ENCODE measurements around the gene CHRM1. TPM values are rescaled to one million over a fixed set of nuclear protein-coding genes. Genes with fewer than 3 reads are reported as not detected.

CHRM1 gene
- total RNA-seq, 2 donors from 2014 or later, result not detected

- Mint-ChIP-seq H3K4me1 (peaks cover 12% of the 10 kb centered on the region), H3K9me3 (no peaks in the 10 kb centered on the region), H3K36me3 (ENCODE audit: low read depth) (no peaks in the 10 kb centered on the region), H3K27me3 (ENCODE audit: insufficient read depth) (peaks cover 67% of the 10 kb centered on the region), H3K4me3 (no peak overlapping the region), H3K27ac (no peak overlapping the region)
- peaks cover 49% of the 10 kb centered on the region for H3K27me3 ChIP-seq (ENCODE audit: control insufficient read depth, insufficient read depth, low read length, poor library complexity, severe bottlenecking)
- DNase-seq, result peak; percentile 55
- H3K4me3 ChIP-seq (ENCODE audit: low read length), result no peak overlapping the region
- H3K4me1 ChIP-seq (ENCODE audit: control insufficient read depth, insufficient read depth, low read length), result peaks cover 4% of the 10 kb centered on the region
- H3K9ac ChIP-seq (ENCODE audit: extremely low read depth, low read length, poor library complexity, severe bottlenecking), result no peak overlapping the region
- no peak overlapping the region for H3K27ac ChIP-seq (ENCODE audit: low read depth, low read length)
- 84 to 96% methylated on average over 5 to 16 of the region's 19 CpGs for WGBS, 2 experiments (ENCODE audit: insufficient coverage in 1 of 2, insufficient read length in 1 of 2)
- TF ChIP-seq, protein P1, sequence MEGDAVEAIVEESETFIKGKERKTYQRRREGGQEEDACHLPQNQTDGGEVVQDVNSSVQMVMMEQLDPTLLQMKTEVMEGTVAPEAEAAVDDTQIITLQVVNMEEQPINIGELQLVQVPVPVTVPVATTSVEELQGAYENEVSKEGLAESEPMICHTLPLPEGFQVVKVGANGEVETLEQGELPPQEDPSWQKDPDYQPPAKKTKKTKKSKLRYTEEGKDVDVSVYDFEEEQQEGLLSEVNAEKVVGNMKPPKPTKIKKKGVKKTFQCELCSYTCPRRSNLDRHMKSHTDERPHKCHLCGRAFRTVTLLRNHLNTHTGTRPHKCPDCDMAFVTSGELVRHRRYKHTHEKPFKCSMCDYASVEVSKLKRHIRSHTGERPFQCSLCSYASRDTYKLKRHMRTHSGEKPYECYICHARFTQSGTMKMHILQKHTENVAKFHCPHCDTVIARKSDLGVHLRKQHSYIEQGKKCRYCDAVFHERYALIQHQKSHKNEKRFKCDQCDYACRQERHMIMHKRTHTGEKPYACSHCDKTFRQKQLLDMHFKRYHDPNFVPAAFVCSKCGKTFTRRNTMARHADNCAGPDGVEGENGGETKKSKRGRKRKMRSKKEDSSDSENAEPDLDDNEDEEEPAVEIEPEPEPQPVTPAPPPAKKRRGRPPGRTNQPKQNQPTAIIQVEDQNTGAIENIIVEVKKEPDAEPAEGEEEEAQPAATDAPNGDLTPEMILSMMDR (conservative IDR thresholded peaks at IDR 0.05), result no peak
- no peaks in the 10 kb centered on the region for H3K9me3 ChIP-seq (ENCODE audit: control insufficient read depth, low read length)
- H3K36me3 ChIP-seq (ENCODE audit: control insufficient read depth, insufficient read depth, low read length), result no peaks in the 10 kb centered on the region
Measured at GRCh38 chr11:62921573-62922188, 518 bp upstream of the CHRM1 start.

DNA sequence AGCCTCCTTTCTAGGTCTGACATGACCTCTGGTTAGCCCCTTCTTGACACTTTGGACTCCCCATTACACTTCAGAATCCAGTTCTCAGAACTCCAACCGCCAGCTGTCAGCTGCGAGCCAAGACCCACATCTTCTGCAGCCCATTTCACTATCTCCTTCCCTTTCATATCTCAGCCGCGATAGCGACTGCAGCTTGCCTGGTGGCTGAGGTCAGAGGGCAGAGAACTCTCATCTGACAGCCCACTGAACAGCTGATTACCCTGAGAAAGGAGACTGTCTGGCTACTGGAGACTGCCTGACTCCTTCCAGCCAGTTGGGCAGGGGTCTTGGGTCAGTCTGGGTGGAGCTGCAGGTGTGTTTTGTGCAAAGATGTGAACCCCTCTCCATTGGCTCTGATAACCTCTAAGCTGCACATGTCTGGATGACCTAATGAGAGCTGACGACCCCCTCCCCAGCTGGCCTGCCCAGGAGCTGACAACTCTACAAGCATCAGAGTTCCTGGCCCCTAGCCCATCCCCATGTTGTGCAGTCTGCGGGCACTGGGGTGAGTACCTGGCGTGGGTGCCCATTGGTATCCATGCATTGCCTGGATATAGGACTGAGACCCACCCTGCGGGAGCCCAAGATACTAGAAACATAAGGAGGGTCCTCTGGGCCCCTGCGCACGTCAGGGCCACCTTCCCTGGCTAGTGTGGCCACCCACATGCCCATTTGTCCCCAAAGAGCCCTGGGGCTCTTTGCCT lies 1.1 kb downstream of the CHRM1 start:
- peaks cover 6% of the 10 kb centered on the region for H3K4me1 Mint-ChIP-seq
- Histone ChIP-seq H3K36me3 (ENCODE audit: control insufficient read depth, insufficient read depth, low read length) (no peaks in the 10 kb centered on the region), H3K9ac (ENCODE audit: extremely low read depth, low read length, poor library complexity, severe bottlenecking) (no peak overlapping the region), H3K9me3 (ENCODE audit: control insufficient read depth, low read length) (no peaks in the 10 kb centered on the region), H3K27ac (ENCODE audit: low read depth, low read length) (no peak overlapping the region), H3K4me1 (ENCODE audit: control insufficient read depth, insufficient read depth, low read length) (no peaks in the 10 kb centered on the region), H3K4me3 (ENCODE audit: low read length) (no peak overlapping the region), H3K27me3 (ENCODE audit: control insufficient read depth, insufficient read depth, low read length, poor library complexity, severe bottlenecking) (peaks cover 33% of the 10 kb centered on the region)
- H3K27me3 Mint-ChIP-seq (ENCODE audit: insufficient read depth), result peaks cover 50% of the 10 kb centered on the region
- H3K27ac Mint-ChIP-seq, result no peak overlapping the region
- H3K36me3 Mint-ChIP-seq (ENCODE audit: low read depth), result no peaks in the 10 kb centered on the region
- no peak overlapping the region for H3K4me3 Mint-ChIP-seq
- peak; percentile 33 for DNase-seq
- WGBS, 2 experiments (ENCODE audit: insufficient coverage in 1 of 2, insufficient read length in 1 of 2), result 79 to 90% methylated on average over 7 to 11 of the region's 11 CpGs
- TF ChIP-seq, protein P1 (conservative IDR thresholded peaks at IDR 0.05), result no peak
- no peaks in the 10 kb centered on the region for H3K9me3 Mint-ChIP-seq

- Histone ChIP-seq H3K27me3 (ENCODE audit: control insufficient read depth, insufficient read depth, low read length, poor library complexity, severe bottlenecking) (peaks cover 27% of the 10 kb centered on the region), H3K27ac (ENCODE audit: low read depth, low read length) (no peak overlapping the region), H3K4me3 (ENCODE audit: low read length) (no peak overlapping the region), H3K9ac (ENCODE audit: extremely low read depth, low read length, poor library complexity, severe bottlenecking) (no peak overlapping the region), H3K9me3 (ENCODE audit: control insufficient read depth, low read length) (no peaks in the 10 kb centered on the region), H3K36me3 (ENCODE audit: control insufficient read depth, insufficient read depth, low read length) (no peaks in the 10 kb centered on the region), H3K4me1 (ENCODE audit: control insufficient read depth, insufficient read depth, low read length) (no peaks in the 10 kb centered on the region)
- H3K4me3 Mint-ChIP-seq, result no peak overlapping the region
- no peaks in the 10 kb centered on the region for H3K36me3 Mint-ChIP-seq (ENCODE audit: low read depth)
- H3K9me3 Mint-ChIP-seq, result no peaks in the 10 kb centered on the region
- TF ChIP-seq, protein P1 (conservative IDR thresholded peaks at IDR 0.05), result no peak
- peaks cover 44% of the 10 kb centered on the region for H3K27me3 Mint-ChIP-seq (ENCODE audit: insufficient read depth)
- WGBS, 2 experiments (ENCODE audit: insufficient coverage in 1 of 2, insufficient read length in 1 of 2), result 86 to 100% methylated on average over 1 to 10 of the region's 10 CpGs
- H3K27ac Mint-ChIP-seq, result no peak overlapping the region
- no peak for DNase-seq
- peaks cover 6% of the 10 kb centered on the region for H3K4me1 Mint-ChIP-seq
Measured at GRCh38 chr11:62919476-62919875, 1.7 kb downstream of the CHRM1 start.

Data from endodermal cell (in vitro differentiated cells).